ENCODE data around the gene SETD1B. TPM values are rescaled to one million over a fixed set of nuclear protein-coding genes. Genes with fewer than 3 reads are reported as not detected.
"Not testable (repeated sequence)": the region's sequence is repeated elsewhere in the genome, so short reads cannot be mapped to it uniquely, and the experiment has no call there.

Gene SETD1B
- total and polyA plus RNA-seq, 2 donors, result 3.0 to 11.8 TPM

- peak in 1 of 9 donors; percentile 49 for DNase-seq (ENCODE audit: low read depth in 6 of 9, low spot score in 9 of 9)
- WGBS, result 73% methylated on average over 17 of the region's 17 CpGs
- peaks cover 0 to 36% of the 10 kb centered on the region in 2 donors for H3K36me3 ChIP-seq (ENCODE audit: control insufficient read depth in 2 of 2, insufficient read depth in 2 of 2, low read length in 1 of 2)
- peaks cover 0 to 5% of the 10 kb centered on the region in 2 donors for H3K9me3 ChIP-seq (ENCODE audit: control insufficient read depth in 2 of 2, insufficient read depth in 1 of 2, low read length in 1 of 2)
- no peaks in the 10 kb centered on the region for H3K27me3 ChIP-seq (ENCODE audit: control insufficient read depth in 2 of 2, insufficient read depth in 1 of 2, low read length in 1 of 2)
- peaks cover 48 to 70% of the 10 kb centered on the region in 2 donors for H3K4me1 ChIP-seq (ENCODE audit: control insufficient read depth in 2 of 2, insufficient read depth in 2 of 2, low read length in 2 of 2)
- no peak overlapping the region for H3K4me3 ChIP-seq (ENCODE audit: low read length in 2 of 2)
- peak overlapping the region; percentile 28 to 64 for H3K27ac ChIP-seq (ENCODE audit: low read depth in 1 of 2, low read length in 1 of 2)
Observed at GRCh38 chr12:121787063-121788025, 16.5 kb upstream of the SETD1B start.

- no peak for DNase-seq (ENCODE audit: low read depth in 6 of 9, low spot score in 9 of 9)
- 87% methylated on average over 7 of the region's 7 CpGs for WGBS
- Histone ChIP-seq H3K4me3 (ENCODE audit: low read length in 2 of 2) (no peak overlapping the region), H3K36me3 (ENCODE audit: control insufficient read depth in 2 of 2, insufficient read depth in 2 of 2, low read length in 1 of 2) (peaks cover 0 to 40% of the 10 kb centered on the region in 2 donors), H3K27me3 (ENCODE audit: control insufficient read depth in 2 of 2, insufficient read depth in 1 of 2, low read length in 1 of 2) (no peaks in the 10 kb centered on the region), H3K4me1 (ENCODE audit: control insufficient read depth in 2 of 2, insufficient read depth in 2 of 2, low read length in 2 of 2) (peaks cover 43 to 70% of the 10 kb centered on the region in 2 donors), H3K27ac (ENCODE audit: low read depth in 1 of 2, low read length in 1 of 2) (peak overlapping the region; percentile 64 to 98), H3K9me3 (ENCODE audit: control insufficient read depth in 2 of 2, insufficient read depth in 1 of 2, low read length in 1 of 2) (peaks cover 0 to 9% of the 10 kb centered on the region in 2 donors)
Observed at GRCh38 chr12:121788176-121788818, 15.5 kb upstream of the SETD1B start.

- H3K4me3 ChIP-seq (ENCODE audit: low read length in 2 of 2), result peak overlapping the region; percentile 42 to 49
- 9% methylated on average over 13 of the region's 13 CpGs for WGBS
- H3K27me3 ChIP-seq (ENCODE audit: control insufficient read depth in 2 of 2, insufficient read depth in 1 of 2, low read length in 1 of 2), result no peaks in the 10 kb centered on the region
- peaks cover 0 to 40% of the 10 kb centered on the region in 2 donors for H3K36me3 ChIP-seq (ENCODE audit: control insufficient read depth in 2 of 2, insufficient read depth in 2 of 2, low read length in 1 of 2)
- peaks cover 43 to 79% of the 10 kb centered on the region in 2 donors for H3K4me1 ChIP-seq (ENCODE audit: control insufficient read depth in 2 of 2, insufficient read depth in 2 of 2, low read length in 2 of 2)
- peak in 1 of 9 donors; percentile 75 for DNase-seq (ENCODE audit: low read depth in 6 of 9, low spot score in 9 of 9)
- peaks cover 0 to 14% of the 10 kb centered on the region in 2 donors for H3K9me3 ChIP-seq (ENCODE audit: control insufficient read depth in 2 of 2, insufficient read depth in 1 of 2, low read length in 1 of 2)
- peak overlapping the region; percentile 98 for H3K27ac ChIP-seq (ENCODE audit: low read depth in 1 of 2, low read length in 1 of 2)
Observed at GRCh38 chr12:121789233-121789781, 14.5 kb upstream of the SETD1B start.

GRCh38 chr12:121789800-121790728 lies 13.7 kb upstream of the SETD1B start:
- H3K27ac ChIP-seq (ENCODE audit: low read depth in 1 of 2, low read length in 1 of 2), result peak overlapping the region; percentile 98
- peaks cover under 1 to 39% of the 10 kb centered on the region in 2 donors for H3K36me3 ChIP-seq (ENCODE audit: control insufficient read depth in 2 of 2, insufficient read depth in 2 of 2, low read length in 1 of 2)
- no peaks in the 10 kb centered on the region for H3K27me3 ChIP-seq (ENCODE audit: control insufficient read depth in 2 of 2, insufficient read depth in 1 of 2, low read length in 1 of 2)
- H3K9me3 ChIP-seq (ENCODE audit: control insufficient read depth in 2 of 2, insufficient read depth in 1 of 2, low read length in 1 of 2), result peaks cover 0 to 14% of the 10 kb centered on the region in 2 donors
- peak overlapping the region; percentile 42 to 49 for H3K4me3 ChIP-seq (ENCODE audit: low read length in 2 of 2)
- H3K4me1 ChIP-seq (ENCODE audit: control insufficient read depth in 2 of 2, insufficient read depth in 2 of 2, low read length in 2 of 2), result peaks cover 50 to 87% of the 10 kb centered on the region in 2 donors
- 26% methylated on average over 28 of the region's 28 CpGs for WGBS
- peak in 5 of 9 donors; percentile 85 to 96 (median 92) for DNase-seq (ENCODE audit: low read depth in 6 of 9, low spot score in 9 of 9)

GRCh38 chr12:121790785-121791184 lies 13.0 kb upstream of the SETD1B start:
- peaks cover 51 to 94% of the 10 kb centered on the region in 2 donors for H3K4me1 ChIP-seq (ENCODE audit: control insufficient read depth in 2 of 2, insufficient read depth in 2 of 2, low read length in 2 of 2)

GRCh38 chr12:121791671-121792551 lies 11.9 kb upstream of the SETD1B start:
- peak in 1 of 9 donors; percentile 66 for DNase-seq (ENCODE audit: low read depth in 6 of 9, low spot score in 9 of 9)
- peak overlapping the region; percentile 69 to 70 for H3K4me3 ChIP-seq (ENCODE audit: low read length in 2 of 2)
- H3K36me3 ChIP-seq (ENCODE audit: control insufficient read depth in 2 of 2, insufficient read depth in 2 of 2, low read length in 1 of 2), result peaks cover 16 to 45% of the 10 kb centered on the region in 2 donors
- no peaks in the 10 kb centered on the region for H3K27me3 ChIP-seq (ENCODE audit: control insufficient read depth in 2 of 2, insufficient read depth in 1 of 2, low read length in 1 of 2)
- WGBS, result 57% methylated on average over 14 of the region's 14 CpGs
- H3K9me3 ChIP-seq (ENCODE audit: control insufficient read depth in 2 of 2, insufficient read depth in 1 of 2, low read length in 1 of 2), result peaks cover 0 to 14% of the 10 kb centered on the region in 2 donors
- H3K4me1 ChIP-seq (ENCODE audit: control insufficient read depth in 2 of 2, insufficient read depth in 2 of 2, low read length in 2 of 2), result peaks cover 56 to 95% of the 10 kb centered on the region in 2 donors
- peak overlapping the region; percentile 88 to 95 for H3K27ac ChIP-seq (ENCODE audit: low read depth in 1 of 2, low read length in 1 of 2)

More at GRCh38 chr12:121790785-121791184, 13.0 kb upstream of the SETD1B start:
- WGBS, result 96% methylated on average over 8 of the region's 8 CpGs
- H3K4me3 ChIP-seq (ENCODE audit: low read length in 2 of 2), result peak overlapping the region in 1 of 2 donors; percentile 49
- H3K9me3 ChIP-seq (ENCODE audit: control insufficient read depth in 2 of 2, insufficient read depth in 1 of 2, low read length in 1 of 2), result peaks cover 0 to 14% of the 10 kb centered on the region in 2 donors
- H3K27ac ChIP-seq (ENCODE audit: low read depth in 1 of 2, low read length in 1 of 2), result peak overlapping the region; percentile 98
- H3K36me3 ChIP-seq (ENCODE audit: control insufficient read depth in 2 of 2, insufficient read depth in 2 of 2, low read length in 1 of 2), result peaks cover 5 to 45% of the 10 kb centered on the region in 2 donors
- DNase-seq (ENCODE audit: low read depth in 6 of 9, low spot score in 9 of 9); H3K27me3 ChIP-seq (ENCODE audit: control insufficient read depth in 2 of 2, insufficient read depth in 1 of 2, low read length in 1 of 2): not testable (repeated sequence)

- WGBS, result 4% methylated on average over 48 of the region's 48 CpGs
- Histone ChIP-seq H3K27ac (ENCODE audit: low read depth in 1 of 2, low read length in 1 of 2) (peak overlapping the region; percentile 88 to 95), H3K36me3 (ENCODE audit: control insufficient read depth in 2 of 2, insufficient read depth in 2 of 2, low read length in 1 of 2) (peaks cover 21 to 52% of the 10 kb centered on the region in 2 donors), H3K9me3 (ENCODE audit: control insufficient read depth in 2 of 2, insufficient read depth in 1 of 2, low read length in 1 of 2) (peaks cover 0 to 14% of the 10 kb centered on the region in 2 donors), H3K27me3 (ENCODE audit: control insufficient read depth in 2 of 2, insufficient read depth in 1 of 2, low read length in 1 of 2) (no peaks in the 10 kb centered on the region), H3K4me1 (ENCODE audit: control insufficient read depth in 2 of 2, insufficient read depth in 2 of 2, low read length in 2 of 2) (peaks cover 54 to 97% of the 10 kb centered on the region in 2 donors), H3K4me3 (ENCODE audit: low read length in 2 of 2) (peak overlapping the region; percentile 69 to 70)
- DNase-seq (ENCODE audit: low read depth in 6 of 9, low spot score in 9 of 9), result peak in 1 of 9 donors; percentile 73
Observed at GRCh38 chr12:121792607-121793439, 11.0 kb upstream of the SETD1B start.
